Measurements from ENCODE around the gene PIAS1.
"Not testable (repeated sequence)": the region's sequence is repeated elsewhere in the genome, so short reads cannot be mapped to it uniquely, and the experiment has no call there.

The PIAS1 gene

DNA sequence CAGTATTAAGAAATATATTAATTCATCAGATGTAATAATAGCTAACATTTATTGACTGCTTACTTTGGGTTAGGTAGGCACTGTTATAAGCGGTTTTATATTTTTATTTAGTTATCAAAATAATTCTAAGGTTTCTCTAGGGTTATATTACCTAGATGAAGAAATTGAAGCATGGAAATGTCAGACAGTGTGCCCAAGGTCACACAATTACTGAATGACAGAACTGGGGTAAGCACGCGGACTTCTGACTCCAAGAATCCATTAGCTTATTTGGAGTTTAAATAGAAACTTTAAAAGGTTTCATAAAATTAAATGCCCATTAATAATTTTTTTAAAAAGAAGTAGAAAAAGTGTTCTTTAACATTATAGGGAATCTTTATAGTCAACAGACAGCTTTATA lies 76.7 kb downstream of the PIAS1 start:
- DNase-seq, result no peak

DNA sequence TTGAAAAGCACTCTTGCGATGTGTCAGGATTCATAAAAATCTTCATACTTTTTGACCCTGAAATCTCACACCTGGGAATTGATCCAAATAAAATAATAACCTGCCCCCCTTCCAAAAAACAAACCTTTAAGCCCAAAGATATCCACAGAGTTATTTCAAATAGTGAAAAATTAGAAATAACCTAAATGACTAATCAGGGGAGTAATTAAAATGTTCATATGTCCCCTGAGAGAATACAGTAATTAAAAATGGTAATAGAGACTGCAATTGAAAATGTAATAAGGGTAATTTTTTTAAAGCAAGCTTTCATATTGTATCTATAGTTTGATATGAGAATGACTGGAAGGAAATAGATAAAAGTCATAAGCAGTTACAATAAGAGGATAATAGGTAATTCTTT lies 83.0 kb downstream of the PIAS1 start:
- no peak for DNase-seq

DNA sequence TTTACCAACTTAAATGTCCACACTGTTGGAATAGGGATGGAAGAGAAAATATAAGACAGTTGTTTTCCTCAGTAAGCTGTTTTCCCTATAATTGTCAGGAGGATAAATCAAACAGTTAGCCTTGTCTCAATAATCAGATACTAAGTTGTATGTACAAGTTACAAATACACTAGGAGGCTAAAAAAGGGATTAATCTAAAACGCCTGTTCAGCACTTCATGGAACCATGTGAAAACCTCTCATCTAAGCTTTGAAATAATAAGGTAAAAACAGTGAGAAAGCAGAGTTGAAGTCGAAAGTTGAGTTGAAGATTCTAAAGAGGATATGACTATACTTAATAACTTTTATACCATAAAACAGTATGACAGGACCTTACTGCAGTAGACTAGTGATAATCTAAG lies 89.0 kb downstream of the PIAS1 start:
- DNase-seq, result no peak

DNA sequence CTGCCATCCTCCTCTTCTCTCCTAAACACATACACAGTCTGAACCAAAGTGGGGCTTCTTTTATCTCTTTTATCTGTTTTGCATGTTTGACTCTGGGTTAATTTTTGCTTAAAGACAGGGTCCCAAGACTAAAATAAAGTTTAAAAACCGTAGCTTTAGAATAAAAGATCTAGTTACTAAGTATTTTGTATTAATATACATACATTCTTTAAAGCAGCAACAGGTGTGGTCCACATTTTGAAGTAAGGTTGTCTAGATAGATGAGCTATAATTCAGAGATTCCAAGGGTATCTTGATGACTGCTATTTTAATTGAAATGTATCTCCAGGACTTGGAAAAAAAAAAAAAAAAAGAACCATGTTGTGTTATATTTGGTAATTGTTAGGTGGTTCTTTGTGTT lies 89.7 kb downstream of the PIAS1 start:
- no peak for DNase-seq

DNA sequence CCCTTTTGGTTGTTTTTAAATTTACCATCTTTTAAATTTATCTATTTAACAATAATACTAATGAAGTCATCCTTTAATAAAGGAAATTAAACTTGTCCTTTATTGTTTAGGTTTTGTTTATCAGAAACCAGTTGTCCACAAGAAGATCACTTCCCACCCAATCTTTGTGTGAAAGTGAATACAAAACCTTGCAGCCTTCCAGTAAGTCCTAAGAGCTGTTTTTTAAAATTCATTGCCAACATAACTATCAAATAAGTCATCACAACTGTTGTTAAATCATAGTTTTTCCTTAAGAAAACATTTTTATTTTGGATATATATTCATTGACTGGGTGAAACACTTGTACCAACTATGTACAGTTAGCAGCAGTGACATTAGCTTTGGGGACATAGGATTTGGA lies 91.6 kb downstream of the PIAS1 start:
- no peak for DNase-seq

DNA sequence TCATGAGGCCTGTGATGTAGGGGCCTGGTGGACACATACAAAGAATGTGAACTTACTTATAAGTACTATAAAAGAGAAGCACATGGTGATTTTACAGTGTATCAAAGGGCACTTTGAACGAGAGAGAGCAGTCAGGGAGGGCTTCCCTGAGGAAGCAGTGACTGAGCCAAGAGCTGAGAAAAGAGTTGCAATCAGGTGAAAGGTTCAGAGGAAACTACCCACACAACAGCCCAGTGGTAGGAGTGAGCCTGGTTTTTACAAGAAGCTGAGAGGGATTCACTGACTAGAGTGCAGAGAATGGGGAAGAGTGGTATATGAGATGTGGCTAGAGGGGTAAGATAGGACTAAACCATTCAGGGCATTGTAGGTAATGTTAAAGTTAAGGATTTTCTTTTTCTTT lies 93.9 kb downstream of the PIAS1 start:
- DNase-seq, result no peak

DNA sequence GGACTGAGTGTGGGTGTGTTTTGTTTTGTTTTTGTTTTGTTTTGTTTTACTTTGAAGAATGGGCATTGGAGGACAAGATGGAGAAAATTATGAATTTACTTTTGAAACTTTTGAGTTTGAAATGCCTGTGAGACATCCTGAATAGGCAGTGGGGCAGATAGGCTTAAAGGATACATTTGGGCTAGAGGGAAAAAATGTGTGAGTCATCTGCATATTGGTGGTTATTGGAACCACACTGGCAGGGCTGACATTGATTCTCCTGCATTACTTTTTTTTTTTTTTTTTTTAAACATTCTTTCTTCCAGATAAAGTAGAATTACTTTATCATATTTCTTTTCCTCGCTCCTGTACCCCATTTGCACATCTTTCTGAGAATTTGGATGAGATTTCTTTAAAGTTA lies 94.9 kb downstream of the PIAS1 start:
- no peak for DNase-seq

DNA sequence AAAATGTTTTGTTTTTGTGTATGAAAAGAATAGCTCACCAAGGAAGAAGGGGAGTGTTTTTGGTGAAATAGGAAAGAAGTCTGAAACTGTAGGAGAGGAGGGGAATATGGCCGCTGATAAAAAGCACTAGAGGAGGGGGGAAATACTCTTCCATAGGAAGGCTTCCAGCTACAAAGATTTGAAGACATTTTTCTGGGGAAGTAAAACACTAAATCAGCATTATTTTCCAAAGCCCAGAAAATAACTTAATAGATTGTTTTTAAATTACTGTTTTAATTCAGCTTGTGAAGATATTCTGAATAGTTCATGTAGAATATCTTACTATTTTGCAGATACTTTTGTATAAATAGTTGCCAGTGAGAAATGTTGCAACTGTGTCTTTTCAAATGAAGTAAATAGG lies 96.1 kb downstream of the PIAS1 start:
- DNase-seq, result no peak

DNA sequence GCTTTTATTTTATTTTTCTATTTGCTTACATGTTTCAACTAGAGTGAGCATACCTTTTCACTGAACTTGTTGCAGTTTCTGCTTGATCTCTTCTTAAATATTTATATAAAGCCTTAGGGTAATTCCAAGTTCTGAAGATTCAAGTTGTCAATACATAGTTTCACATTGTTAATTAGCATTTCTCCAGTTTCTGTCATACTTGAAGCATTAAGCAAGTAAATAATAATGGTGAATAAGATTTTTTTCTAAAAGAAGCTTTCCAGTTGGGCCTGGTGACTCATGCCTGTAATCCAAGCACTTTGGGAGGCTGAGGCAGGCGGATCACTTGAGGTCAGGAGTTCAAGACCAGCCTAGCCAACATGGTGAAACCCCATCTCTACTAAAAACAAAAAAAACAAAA lies 97.2 kb downstream of the PIAS1 start:
- no peak for DNase-seq

DNA sequence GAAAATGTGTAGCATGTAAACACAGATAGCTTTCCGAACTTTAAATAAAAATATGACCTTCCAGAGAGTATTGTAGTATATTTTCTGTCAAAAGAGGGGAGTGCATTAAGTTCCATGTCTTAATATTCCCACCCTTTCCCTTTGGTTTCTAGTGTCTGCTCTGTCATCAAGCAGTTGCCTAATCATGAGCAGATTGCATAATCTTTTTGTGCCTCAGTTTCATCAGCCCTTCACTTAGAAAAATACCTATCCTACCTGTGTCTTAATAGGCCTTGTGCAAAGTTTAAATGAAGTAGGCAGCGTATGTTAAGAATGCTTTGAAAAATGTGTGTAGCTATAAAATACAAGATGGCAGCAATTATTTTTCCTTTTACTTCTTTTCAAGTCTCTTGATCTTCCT lies 98.2 kb downstream of the PIAS1 start:
- DNase-seq, result no peak

DNA sequence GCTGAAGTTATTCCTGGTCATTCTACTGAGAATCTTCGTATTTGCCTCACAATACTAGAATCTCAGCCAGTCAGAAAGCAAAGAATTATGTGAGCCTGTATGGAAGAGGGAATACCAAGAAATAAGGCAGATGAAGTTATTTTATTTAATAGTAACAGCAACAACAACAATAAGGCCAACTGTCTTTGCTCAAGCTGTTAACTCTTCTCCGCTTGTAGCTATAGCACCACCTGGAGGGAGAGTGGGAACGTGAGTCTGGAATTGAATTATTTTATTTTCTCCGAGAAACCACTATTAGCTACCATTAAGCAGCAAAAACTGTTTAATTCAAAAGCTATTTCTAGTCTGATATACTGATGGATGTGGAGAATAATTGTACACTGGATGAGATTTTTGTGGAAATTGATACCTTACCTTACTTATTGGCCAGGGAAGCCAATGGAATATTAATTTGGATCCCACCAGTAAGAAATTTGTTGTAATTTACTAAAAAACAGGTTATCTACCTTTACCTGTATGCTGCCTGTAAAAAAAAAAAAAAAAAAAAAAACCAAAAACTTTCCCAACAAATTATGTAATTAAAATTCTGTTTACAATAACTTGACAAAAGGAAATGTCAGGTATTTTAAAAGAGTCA lies 100.9 kb downstream of the PIAS1 start:
- DNase-seq, result no peak

DNA sequence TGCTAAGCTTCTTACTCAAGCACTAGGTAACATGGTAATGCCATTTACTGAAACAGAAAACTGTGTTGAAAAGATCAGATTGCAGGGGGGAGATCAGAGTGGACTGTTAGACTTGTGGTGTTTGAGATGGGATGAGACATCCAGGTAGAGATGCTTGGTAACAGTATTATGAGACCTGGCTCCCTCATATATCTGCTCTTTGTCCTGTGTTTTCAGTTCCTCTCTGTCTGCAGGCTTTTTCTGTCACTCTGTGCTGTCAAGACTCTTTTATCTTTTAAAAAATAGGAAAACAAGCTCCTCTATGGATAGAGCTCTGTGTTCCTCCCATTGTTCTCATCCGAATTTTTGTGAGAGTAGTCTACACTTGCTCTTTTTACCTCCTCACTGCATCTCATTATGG lies 103.0 kb downstream of the PIAS1 start:
- no peak for DNase-seq

DNA sequence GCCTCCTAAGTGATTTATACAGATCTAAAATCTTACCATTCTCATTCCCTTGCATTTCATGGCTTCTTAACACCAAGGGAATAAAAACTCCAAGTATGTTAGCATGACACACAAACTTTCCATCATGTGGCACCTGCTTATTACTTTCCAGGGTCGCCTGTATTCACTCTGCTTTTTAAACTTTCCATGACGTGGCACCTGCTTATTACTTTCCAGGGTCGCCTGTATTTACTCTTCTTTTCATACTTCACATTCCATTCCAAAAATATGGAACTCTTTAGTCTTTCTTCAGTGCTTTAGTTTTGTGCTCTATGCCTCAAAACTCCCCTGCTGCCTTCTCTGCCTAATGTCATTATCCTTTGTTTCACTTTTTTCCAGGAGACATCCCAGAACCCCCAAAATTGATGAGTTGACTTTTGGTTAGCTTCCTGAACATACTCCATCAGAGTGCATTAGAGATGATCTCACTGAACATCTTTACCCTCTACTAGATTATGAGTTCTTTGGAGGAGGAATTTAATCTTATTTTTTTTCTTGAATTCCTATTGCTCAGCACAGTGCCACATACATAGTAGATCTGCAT lies 104.0 kb downstream of the PIAS1 start:
- DNase-seq, result no peak

DNA sequence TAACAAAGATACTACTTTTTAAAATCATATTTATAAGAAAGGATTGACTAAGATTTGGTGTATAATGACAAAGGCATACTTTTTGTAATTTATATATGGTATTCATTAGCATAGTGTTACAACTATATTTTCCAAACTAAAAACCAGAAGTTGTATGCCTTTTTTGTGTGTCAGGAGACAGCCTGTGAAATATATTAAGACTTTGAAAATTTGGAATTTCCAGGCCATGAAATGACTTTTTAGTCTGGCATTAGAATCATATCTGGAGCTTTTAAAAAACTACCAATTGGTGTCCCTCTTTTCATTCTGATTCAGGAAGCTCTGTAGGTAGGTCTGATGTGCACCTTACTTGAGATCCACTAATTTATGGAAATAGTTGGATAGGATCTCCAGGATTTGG lies 109.1 kb downstream of the PIAS1 start:
- DNase-seq, result no peak

DNA sequence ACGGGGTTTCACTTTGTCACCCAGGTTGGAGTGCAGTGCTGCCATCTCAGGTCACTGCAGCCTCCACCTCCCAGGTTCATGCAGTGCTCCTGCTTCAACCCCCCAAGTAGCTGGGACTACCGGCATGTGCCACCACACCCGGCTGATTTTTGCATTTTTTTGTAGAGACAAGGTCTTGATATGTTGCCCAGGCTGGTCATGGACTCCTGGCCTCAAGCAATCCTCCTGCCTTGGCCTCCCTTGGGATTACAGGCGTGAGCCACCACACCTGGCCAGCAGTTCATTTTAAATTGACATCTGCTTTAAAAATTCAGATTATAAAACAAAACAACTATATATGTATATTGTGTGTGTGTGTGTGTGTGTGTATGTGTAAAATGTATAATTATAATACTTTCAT lies 112.7 kb downstream of the PIAS1 start:
- DNase-seq, result no peak

DNA sequence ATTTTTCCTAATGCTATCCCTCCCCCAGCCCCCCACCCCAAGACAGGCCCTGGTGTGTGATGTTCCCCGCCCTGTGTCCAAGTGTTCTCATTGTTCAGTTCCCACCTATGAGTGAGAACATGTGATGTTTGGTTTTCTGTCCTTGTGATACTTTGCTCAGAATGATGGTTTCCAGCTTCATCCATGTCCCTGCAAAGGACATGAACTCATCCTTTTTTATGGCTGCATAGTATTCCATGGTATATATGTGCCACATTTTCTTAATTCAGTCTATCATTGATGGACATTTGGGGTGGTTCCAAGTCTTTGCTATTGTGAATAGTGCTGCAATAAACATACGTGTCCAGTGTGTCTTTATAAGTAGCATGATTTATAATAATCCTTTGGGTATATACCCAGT lies 117.9 kb downstream of the PIAS1 start:
- DNase-seq, result not testable (repeated sequence)

DNA sequence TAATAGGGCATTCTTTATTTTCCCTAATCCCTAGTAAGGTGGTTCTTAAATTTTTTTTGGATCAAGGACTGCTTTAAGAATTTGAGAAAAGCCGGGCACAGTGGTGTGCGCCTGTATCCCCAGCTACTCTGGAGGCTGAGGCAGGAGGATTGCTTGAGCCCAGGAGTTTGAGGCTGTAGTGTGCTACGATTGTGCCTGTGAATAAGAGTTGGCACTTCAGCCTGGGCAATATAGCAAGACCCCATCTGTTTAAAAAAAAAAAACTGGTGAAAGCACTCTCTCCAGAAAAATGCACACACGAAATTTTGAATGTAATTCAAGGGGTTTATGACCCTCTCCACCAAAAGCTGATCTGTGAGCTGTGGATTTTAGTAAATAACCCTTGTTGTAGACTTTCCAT lies 119.0 kb downstream of the PIAS1 start:
- no peak for DNase-seq

DNA sequence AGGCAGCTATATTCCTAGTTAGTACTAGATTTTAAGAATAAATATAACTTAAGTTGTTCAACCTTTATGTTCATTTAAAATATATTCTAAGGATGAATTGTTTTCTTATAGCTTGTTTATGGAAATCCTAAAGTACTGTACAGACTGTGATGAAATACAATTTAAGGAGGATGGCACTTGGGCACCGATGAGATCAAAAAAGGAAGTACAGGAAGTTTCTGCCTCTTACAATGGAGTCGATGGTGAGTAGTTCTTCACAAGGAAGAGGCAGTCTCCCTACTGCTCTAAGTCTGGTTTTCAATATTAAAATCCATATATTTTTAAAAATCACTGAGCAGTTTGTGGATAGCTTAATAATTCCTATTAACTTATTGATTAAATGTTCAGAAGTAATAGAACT lies 121.4 kb downstream of the PIAS1 start:
- DNase-seq, result no peak

DNA sequence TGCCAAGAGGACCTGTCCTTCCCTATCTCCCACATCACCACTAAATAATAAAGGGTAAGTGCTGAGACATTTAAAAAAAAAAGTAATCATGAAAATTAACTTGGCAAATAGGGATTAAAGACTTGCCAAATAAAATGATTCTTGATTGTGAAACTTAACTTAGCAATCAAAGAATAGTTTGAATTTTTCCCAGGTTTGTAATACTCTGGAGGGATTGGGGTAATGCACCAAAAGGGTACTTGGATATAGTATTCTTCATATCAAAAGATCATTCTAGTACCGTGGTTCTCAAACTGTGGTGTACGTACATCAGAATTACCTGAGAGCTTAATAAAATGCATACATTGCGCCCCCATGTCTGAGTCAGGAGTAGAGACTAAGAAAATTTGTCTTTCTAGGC lies 122.5 kb downstream of the PIAS1 start:
- no peak for DNase-seq

DNA sequence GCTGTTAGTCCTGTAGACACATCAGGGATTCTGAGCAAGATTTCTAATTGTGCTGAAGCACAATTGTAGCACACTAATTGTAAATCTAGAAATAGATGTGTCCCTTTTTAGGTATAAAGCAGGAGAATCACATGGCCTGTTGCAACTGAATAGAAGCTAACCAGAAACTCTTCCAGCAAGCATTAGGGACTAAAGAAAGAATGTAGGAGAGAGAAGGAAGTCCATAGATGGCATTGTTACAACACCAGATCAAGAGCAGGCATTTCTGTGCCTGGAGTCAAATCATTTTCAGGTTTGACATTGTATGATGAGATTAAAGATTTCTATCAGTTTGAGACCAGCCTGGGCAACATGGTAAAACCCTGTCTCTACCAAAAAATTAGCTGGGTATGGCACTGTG lies 123.6 kb downstream of the PIAS1 start:
- no peak for DNase-seq

DNA sequence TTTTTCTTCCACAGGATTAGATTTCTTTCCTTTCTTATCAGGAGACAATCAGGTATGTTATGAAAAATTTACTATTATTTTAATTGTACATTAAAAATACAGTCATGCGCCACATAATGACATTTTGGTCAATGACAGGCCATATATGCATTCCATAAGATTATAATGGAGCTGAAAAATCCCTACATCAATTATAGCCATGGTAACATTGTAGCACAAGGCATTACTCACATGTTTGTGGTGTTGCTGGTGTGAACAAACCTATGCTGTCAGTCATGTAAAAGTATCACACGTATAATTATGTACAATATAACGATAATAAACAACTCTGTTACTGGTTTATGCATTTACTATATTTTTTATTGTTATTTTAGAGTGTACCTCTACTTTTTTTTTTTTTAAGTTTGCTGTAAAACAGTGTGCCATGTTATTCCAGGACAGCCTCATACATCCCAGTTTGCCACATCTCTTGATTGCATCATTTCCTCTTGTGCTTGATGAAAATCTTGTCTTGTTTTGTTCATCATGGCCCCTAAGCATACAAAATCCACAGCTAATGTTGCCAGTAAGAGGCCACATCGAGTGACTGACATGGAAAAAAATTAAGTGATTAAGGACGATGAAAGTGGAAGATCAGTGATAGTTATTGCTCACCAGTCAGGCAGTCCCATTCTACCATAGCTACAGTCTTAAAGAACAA lies 129.7 kb downstream of the PIAS1 start:
- no peak for DNase-seq

DNA sequence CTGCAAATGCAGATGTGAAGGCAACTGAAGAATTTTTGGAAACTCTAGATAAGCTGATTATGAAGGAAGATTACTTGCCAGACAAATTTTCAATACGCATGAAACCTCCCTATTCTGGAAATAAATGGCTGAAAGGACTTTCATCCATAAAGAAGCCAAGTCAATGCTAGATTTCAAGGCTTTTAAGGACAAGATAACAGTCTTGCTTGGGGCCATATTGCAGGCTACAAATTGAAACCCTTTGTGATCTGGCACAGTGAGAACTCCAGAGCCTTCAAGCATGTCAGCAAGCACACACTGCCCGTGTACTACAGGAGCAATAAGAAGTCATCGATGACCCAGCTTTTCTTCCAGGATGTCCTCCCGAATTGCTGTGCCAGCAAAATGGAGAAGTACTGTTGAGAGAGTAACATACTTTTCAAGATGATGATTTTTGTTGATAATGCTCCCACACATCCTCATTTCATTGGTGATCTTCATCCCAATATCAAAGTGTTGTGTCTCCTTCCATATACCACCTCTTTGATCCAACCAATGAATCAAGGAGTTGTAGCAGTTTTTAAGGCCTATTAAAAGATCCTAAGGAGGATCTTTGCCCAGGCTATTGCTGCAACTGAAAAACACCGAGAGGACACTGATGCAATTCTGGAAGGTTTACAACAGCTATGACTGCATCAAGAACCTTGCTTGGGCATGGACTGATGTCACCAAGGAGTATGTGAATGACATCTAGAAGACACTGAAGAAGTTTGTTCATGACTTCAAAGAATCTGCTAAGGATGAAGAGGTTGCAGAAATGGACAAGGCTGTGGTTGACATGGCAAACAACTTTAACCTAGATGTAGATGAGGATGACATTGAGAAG lies 130.7 kb downstream of the PIAS1 start:
- no peak for DNase-seq

DNA sequence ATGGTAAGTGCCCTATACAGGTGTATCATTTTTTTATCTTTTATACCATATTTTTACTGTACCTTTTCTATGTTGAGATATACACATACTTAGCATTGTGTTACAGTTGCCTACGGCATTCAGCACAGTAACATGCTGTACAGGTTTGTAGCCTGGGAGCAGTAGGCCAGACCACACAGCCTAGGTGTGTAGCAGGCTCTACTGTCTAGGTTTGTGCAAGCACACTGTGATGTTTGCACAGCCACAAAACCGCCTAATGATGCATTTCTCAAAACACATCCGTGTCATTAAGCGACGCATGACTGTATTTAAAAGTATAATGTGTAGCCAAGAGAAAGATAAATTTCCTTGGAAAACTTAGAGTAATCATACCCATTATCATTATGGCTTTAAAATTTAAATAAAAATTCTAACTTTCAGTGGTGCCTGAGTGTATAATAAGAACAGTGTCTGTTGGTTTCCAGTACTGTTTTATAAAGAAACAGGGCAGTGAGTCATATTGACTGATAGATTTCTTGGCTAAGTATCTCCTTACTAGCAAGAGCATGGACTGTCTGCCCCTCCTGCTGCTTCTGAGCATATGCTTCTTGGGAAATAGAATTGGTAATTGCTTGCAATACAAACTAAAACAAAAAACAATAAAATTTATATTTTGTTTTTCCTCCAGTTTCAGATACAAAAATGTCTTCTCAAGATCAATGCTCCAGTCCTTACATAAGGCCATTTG lies 132.7 kb downstream of the PIAS1 start:
- DNase-seq, result no peak
